GM12892 (cell line): ENCODE results near the gene CCDC27.

ENCODE experiments used
- POLR2A ChIP-seq: IDR thresholded peaks from 2 replicates; pipeline ENCODE4 v1.6.1; 2011; ENCODE audit warnings: low read depth, low read length, control low read depth
- POLR2AphosphoS5 ChIP-seq: IDR thresholded peaks from 2 replicates; pipeline ENCODE4 v1.6.1; 2011; ENCODE audit warnings: low read depth, low read length, control low read depth
- TAF1 ChIP-seq: IDR thresholded peaks from 2 replicates; pipeline ENCODE4 v1.6.1; 2011; ENCODE audit warnings: low read depth, mild to moderate bottlenecking, control low read depth, low read length, borderline replicate concordance

DNA sequence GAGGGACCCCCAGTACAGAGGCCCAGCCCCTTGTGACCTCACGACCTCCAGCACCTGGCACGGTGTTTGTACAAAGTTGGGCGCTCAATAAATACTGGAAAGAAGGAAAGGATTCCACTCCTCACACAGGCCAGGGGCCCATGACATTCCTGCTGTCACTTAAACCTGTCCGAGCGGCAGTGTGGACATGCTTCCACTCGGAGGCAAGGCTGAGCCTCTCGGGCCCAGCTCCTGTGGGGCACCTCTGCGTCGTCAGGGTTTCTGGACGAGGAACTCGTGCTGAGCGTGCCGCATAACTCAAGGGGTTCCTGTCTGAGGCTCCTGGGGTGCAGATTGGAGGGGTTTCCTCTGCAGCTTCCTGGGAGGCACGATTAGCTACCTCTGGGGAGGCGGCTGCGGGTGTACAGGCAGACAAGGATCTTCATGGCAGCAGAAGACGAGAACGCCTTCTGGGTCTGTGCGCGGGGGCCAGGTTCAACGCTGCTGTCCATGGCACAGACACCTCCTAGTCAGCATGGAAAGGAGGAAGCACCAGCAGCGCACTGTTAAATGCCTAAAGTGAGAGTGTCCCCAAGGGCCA is 16.7 kb downstream of the CCDC27 start:
- TF ChIP-seq TAF1: no peak
- TF ChIP-seq POLR2A: no peak
- no peak for TF ChIP-seq POLR2AphosphoS5
